Right atrium auricular region (tissue), 2 donors: ENCODE results near the gene SIL1. TPM values are rescaled to one million over a fixed set of nuclear protein-coding genes. Genes with fewer than 3 reads are reported as not detected.
"Not testable (repeated sequence)": the region's sequence is repeated elsewhere in the genome, so short reads cannot be mapped to it uniquely, and the experiment has no call there.

ENCODE experiments used
- DNase-seq: peaks from one replicate; pipeline ENCODE4 v3.0.0-alpha.2; 2019; ENCODE audit warnings: low spot score
- H3K27ac ChIP-seq, 2 donors: fragments of 200-600 bp; sonication (generic); 1 replicate in 1 of 2; 2 replicates in 1 of 2; pipeline ENCODE4 v1.5.1; 2016 to 2019
- H3K27me3 ChIP-seq, 2 donors: fragments of 200-600 bp; sonication (generic); one replicate each; pipeline versions ENCODE4 v1.5.1 to v1.6.0; 2017 to 2019
- H3K36me3 ChIP-seq: fragments of 200-600 bp; sonication (generic); one replicate; pipeline ENCODE4 v1.5.1; 2016
- H3K4me1 ChIP-seq, 2 donors: fragments of 200-600 bp; sonication (generic); one replicate each; pipeline versions ENCODE4 v1.5.1 to v1.6.0; 2017 to 2019
- H3K4me3 ChIP-seq, 2 donors: fragments of 200-600 bp; sonication (generic); 1 replicate in 1 of 2; 2 replicates in 1 of 2; pipeline ENCODE4 v1.5.1; 2017 to 2019; ENCODE audit warnings: mild to moderate bottlenecking in 1 of 2, moderate library complexity in 1 of 2
- H3K9me3 ChIP-seq, 2 donors: fragments of 200-600 bp; sonication (generic); one replicate each; pipeline ENCODE4 v1.5.1; 2019
- CTCF ChIP-seq, 2 donors: fragments of 200-600 bp; sonication (generic); IDR thresholded peaks; one replicate each; pipeline ENCODE4 v1.5.1; 2019; ENCODE audit warnings: antibody characterized with exemption in 2 of 2
- total RNA-seq, 2 donors: library from RNA; depleted of rRNA; stranded (reverse); fragments of >200 nt; gene quantifications; one replicate each; pipeline ENCODE4 v1.1.0, GENCODE V29; 2016

The SIL1 gene
- total RNA-seq, 2 donors from 2014 or later = 32.7 to 41.3 TPM

DNA sequence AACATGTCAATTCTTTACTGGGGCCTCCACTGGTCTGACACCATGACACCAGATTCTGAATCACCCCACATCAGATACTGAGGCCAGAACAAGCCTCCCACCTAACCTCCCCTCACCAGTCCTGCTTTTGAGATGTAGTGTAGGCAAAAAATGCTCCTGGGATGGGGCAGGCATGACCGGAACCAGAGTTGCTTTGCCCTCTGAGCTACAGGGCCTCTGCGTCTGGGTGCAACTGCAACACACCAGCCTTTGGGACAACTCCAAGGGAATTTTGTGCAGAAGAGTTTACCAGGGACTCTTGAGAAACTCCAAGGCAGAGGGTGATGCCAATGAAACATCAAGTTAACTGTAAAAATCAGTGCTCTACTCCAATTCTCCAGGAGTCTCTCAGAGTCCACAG is 79.4 kb downstream of the SIL1 start:
- no peak for TF ChIP-seq CTCF (IDR thresholded peaks at IDR 0.05)
- Histone ChIP-seq H3K4me3 (no peak overlapping the region), H3K4me1 (peaks cover 0 to 14% of the 10 kb centered on the region in 2 donors), H3K27me3 (no peaks in the 10 kb centered on the region), H3K9me3 (no peaks in the 10 kb centered on the region), H3K36me3 (peaks cover 19% of the 10 kb centered on the region), H3K27ac (no peak overlapping the region)
- no peak for DNase-seq

DNA sequence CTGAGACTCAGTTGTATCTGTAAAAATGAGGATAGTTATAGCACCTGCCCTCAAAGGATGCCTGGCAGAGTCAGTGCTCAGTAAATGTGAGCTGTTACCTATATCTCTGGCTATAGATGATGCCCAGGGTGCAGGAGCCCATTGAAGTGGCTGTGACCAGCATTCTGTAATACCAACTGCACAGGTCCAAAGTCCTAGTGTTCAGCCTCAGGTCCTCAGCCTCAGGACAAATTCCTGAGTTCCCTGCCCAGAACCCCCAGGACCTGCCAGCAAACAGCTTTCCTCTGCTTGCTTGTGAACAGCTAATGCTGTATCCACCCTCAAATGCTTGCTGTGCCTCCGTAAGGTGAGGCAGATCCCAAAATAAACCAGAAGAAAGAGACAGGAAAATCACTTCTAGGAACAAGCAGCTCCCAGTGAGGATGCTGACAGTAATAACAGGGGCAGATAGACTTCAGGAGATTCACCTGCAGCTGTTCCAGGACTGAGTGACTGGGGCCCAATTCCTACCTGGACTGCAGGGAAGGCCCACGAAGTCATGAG is 80.8 kb downstream of the SIL1 start:
- Histone ChIP-seq H3K9me3 (no peaks in the 10 kb centered on the region), H3K4me1 (peaks cover 0 to 14% of the 10 kb centered on the region in 2 donors), H3K27me3 (no peaks in the 10 kb centered on the region), H3K4me3 (no peak overlapping the region), H3K27ac (no peak overlapping the region), H3K36me3 (peaks cover 19% of the 10 kb centered on the region)
- no peak for TF ChIP-seq CTCF (IDR thresholded peaks at IDR 0.05)
- DNase-seq = no peak

DNA sequence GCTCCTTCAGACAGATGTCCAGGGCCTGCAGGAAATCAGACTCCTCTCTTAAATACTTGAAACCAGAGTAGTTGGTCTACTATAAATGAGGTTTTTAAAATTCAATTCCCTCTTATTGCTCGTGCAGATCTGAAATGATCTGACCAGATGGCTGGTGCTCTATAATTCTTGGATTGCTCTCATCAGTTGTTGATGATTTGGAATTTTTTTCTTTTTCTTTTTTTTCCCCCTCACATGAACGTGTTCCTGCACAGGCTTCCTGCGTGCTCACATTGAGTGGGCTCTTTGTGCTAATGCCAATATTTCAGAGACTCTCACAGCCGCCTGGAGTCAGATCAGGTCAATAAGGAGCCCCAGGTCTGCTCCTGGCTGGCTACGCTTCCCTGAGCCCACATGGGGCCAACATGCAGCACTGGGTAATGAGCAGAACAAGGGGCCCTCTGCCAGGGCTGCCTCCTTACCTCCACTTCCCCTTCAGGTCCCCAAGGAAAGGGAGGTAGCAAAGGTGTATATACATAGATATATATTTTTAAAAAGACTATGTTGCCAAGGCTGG is 82.0 kb downstream of the SIL1 start:
- no peaks in the 10 kb centered on the region for H3K27me3 ChIP-seq
- no peak overlapping the region for H3K4me3 ChIP-seq
- H3K9me3 ChIP-seq = no peaks in the 10 kb centered on the region
- DNase-seq = no peak
- H3K27ac ChIP-seq = no peak overlapping the region
- TF ChIP-seq CTCF (IDR thresholded peaks at IDR 0.05) = no peak
- H3K4me1 ChIP-seq = peaks cover 0 to 14% of the 10 kb centered on the region in 2 donors
- H3K36me3 ChIP-seq = peaks cover 19% of the 10 kb centered on the region

GRCh38 chr5:139113892-139114291 is 84.3 kb downstream of the SIL1 start:
- Histone ChIP-seq H3K9me3 (no peaks in the 10 kb centered on the region), H3K4me1 (peaks cover 0 to under 1% of the 10 kb centered on the region in 2 donors), H3K27ac (no peak overlapping the region), H3K27me3 (no peaks in the 10 kb centered on the region), H3K4me3 (no peak overlapping the region), H3K36me3 (peaks cover 3% of the 10 kb centered on the region)
- no peak for TF ChIP-seq CTCF (IDR thresholded peaks at IDR 0.05)
- DNase-seq = no peak

- H3K27me3 ChIP-seq, H3K27ac ChIP-seq, H3K36me3 ChIP-seq, H3K9me3 ChIP-seq, H3K4me3 ChIP-seq, DNase-seq: not testable (repeated sequence)
- peaks cover 0 to 15% of the 10 kb centered on the region in 2 donors for H3K4me1 ChIP-seq
Observed at GRCh38 chr5:139112362-139112761, 85.8 kb downstream of the SIL1 start.

DNA sequence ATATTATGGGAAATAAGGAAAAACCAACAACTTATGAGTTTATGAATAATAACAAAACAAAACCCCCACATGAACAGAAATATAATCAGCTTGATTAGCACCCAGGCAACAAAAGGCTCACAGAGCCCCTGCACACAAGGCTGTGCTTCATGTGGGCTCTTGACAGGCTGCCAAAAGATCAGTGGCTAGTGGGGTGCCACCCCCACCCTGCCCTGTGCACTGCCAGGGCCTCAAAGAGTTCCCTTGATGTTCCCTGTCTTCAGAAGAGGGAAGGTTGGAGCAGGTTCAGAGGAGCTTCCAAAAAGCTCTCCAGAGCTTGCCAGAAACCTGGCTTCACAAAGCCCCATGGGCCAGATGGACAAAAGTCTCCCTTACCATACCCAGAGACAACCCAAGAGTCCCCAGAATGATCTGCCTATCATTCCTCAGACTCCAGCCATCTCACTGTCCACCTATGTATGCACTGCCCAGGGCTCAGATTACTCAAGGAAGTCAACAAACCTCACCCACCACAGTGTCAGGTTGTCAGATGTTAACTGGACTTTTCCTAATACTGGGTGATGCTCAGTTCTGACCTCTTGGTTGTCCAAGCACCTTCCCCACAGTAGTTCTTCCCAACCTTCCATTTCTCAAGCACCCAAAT is 87.5 kb downstream of the SIL1 start:
- Histone ChIP-seq H3K4me1 (peaks cover 0 to 22% of the 10 kb centered on the region in 2 donors), H3K9me3 (no peaks in the 10 kb centered on the region), H3K27ac (no peak overlapping the region), H3K27me3 (no peaks in the 10 kb centered on the region), H3K36me3 (no peaks in the 10 kb centered on the region), H3K4me3 (no peak overlapping the region)
- no peak for TF ChIP-seq CTCF (IDR thresholded peaks at IDR 0.05)
- DNase-seq = no peak
